ENCODE data around the gene CNKSR2.

DNA sequence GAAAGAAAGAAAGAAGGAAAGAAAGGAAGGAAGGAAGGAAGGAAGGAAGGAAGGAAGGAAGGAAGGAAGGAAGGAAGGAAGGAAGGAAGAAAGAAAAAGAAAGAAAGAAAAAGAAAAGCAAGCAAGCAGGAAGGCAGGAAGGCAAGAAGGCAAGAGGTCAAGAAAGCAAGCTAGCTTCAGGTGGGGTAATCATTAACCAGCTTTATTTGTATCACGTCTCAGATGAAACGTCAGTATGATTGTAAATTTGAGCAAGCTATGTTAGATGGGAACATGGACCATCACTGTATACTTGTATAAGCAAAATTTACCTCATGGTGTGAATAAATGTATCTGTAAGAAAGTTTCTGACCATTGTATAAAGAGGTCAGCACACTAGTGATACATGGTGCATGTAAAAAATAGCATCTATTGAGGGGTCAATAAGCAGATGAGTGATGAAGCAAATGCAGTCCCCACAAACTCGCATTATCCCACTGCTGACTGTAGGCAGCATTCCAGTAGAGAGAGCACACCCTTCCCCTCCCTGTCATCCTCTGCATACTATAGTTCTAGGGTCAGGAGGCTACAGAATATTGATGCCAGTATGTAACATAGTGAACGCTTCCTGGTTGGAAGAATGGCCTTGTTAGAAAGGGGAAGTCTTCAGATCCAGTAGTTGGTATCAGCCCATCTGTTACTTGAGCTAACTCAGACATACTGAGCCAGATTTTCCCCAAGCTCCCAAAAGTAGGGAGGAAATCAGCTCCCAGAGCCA lies 300.4 kb downstream of the CNKSR2 start:
- TF ChIP-seq, protein P1, sequence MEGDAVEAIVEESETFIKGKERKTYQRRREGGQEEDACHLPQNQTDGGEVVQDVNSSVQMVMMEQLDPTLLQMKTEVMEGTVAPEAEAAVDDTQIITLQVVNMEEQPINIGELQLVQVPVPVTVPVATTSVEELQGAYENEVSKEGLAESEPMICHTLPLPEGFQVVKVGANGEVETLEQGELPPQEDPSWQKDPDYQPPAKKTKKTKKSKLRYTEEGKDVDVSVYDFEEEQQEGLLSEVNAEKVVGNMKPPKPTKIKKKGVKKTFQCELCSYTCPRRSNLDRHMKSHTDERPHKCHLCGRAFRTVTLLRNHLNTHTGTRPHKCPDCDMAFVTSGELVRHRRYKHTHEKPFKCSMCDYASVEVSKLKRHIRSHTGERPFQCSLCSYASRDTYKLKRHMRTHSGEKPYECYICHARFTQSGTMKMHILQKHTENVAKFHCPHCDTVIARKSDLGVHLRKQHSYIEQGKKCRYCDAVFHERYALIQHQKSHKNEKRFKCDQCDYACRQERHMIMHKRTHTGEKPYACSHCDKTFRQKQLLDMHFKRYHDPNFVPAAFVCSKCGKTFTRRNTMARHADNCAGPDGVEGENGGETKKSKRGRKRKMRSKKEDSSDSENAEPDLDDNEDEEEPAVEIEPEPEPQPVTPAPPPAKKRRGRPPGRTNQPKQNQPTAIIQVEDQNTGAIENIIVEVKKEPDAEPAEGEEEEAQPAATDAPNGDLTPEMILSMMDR (IDR thresholded peaks at IDR 0.05) = no peak
- TF ChIP-seq EZH2 (IDR thresholded peaks at IDR 0.05) = no peak

Measured in neural progenitor cell (in vitro differentiated cells).